IPS-NIHi11 (cell line): ENCODE results near the gene POLRMT.
A peak's percentile ranks its signal among the peaks of the same experiment; 100 is the strongest.
"Not testable (repeated sequence)": the region's sequence is repeated elsewhere in the genome, so short reads cannot be mapped to it uniquely, and the experiment has no call there.

Experiments
- DNase-seq: peaks from one replicate; pipeline ENCODE4 v3.0.0; 2012; ENCODE audit warnings: mixed read lengths, low spot score

The POLRMT gene

GRCh38 chr19:633068-633785, at the start of gene POLRMT:
Gene POLRMT (minus strand): TSS chr19:633537. CDS start chr19:633512, 25 bp downstream.
- DNase-seq: peak; percentile 99

GRCh38 chr19:682678-683320, 49.5 kb upstream of the POLRMT start:
- DNase-seq: no peak

- DNase-seq: peak; percentile 88
Observed at GRCh38 chr19:681029-682019, 48.0 kb upstream of the POLRMT start.

- DNase-seq: peak; percentile 97
Observed at GRCh38 chr19:680287-681028, 47.1 kb upstream of the POLRMT start.

DNA sequence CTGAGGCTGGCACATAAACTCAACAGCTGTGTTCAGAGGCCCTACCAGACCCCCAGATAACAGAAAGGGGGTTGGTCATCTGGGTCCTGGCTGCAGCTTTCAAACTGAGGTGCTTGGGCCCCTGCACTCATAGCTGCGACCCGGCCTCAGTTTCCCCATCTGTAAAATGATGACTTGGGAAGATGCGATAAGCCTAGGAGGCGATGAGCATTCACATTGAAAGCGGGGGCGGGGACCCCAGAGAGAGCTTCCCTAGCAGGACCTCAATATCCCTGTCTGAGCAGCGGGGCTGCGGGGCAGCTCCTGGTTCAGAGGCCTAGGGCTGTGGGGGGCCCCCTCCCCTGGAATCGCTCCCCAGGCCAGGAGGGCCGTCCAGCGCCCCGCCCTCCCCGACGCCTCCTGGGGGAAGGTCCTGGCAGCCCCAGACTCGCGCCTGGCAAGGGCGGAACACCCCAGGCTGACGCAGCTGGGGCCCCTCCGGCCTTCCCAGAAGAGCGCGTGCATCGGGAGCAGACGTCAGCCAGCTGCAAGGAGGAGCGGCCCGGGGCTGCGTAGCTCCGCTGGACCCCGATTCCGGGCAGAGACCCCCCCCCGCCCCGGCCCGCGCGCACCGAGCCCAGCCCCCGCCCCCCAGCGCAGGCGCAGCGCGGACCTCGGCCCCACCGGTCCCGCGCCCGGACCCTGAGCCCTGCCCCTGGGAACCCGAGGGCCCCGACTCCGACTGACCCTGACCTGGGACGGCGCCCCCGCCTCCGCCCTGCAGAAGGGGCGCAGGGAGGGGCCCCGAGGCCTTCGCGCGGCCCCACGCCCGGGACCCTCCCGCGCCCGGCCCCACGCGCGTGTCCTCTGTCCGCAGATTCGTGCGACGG, 46.3 kb upstream of the POLRMT start:
- DNase-seq: peak; percentile 65

DNA sequence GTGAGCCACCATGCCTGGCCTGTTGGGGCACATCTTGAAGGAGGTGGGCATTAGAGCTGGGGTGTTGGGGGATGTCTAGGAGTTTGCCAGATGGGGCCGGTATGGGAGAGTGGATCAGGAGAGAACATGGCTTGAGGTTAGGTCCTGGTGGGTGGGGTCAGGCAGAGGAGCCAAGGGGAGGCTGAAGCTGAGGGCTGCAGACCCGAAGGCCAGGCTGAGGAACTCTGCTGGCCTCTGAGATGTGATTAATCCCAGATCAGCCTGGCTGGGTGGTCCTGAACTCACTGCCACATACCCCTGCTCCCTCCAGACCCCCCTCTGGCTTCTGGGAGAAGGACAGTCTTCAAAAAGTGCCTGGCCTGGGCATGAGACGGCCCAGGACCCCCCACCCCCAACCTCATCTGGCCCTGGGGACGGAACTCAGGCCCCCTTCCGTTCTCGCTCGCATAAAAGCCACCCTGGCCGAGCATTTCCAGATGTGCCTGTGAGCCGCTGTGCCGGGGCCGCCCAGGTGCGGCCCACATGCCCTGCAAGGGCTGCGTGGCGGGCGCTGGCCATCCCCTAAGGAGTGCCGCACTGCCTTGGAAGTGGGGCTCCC, 45.6 kb upstream of the POLRMT start:
- no peak for DNase-seq

DNA sequence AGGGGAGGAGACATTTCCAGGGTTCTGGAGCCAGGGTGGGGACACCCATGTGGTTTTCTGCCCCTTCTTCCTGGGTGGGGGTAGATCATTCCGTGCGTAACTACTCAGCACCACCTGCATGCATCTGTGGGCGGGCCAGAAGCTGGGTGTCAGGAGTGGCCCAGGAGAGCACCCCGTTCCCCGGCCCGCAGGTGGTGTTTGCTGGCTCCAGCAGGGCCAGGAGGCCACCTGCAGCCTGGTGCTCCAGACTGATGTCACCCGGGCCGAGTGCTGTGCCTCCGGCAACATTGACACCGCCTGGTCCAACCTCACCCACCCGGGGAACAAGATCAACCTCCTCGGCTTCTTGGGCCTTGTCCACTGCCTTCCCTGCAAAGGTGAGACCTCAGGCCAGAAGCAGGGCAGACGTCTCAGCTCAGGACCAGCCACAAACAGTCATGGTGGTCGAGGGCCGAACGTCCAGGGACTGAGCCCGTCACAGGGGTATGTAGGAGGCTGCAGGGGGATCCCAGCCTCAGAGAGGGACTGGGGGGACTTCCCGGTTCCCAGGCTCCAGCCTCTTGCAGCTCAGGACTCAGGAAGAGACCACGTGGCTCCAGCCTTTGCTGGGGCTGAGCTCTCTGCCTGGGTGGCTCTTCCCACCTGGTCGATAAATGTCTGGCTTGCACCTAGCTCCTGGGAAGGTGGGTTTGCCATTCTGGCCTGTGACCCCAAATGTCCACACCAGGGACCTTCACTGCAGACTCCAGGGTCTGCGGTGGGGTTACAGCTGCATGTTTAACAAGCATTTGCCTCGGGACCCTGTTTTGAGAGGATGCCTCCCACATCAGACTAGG, 44.5 kb upstream of the POLRMT start:
- DNase-seq: no peak

GRCh38 chr19:677201-677600, 43.9 kb upstream of the POLRMT start:
- no peak for DNase-seq

- DNase-seq: no peak
Observed at GRCh38 chr19:676339-677105, 43.2 kb upstream of the POLRMT start, which contains the start of gene FSTL3. Gene FSTL3 (plus strand): TSS chr19:676392. CDS start chr19:676424, 32 bp downstream.

- no peak for DNase-seq
Observed at GRCh38 chr19:676007-676338, 42.6 kb upstream of the POLRMT start.

GRCh38 chr19:674282-675151, 41.2 kb upstream of the POLRMT start:
- no peak for DNase-seq

DNA sequence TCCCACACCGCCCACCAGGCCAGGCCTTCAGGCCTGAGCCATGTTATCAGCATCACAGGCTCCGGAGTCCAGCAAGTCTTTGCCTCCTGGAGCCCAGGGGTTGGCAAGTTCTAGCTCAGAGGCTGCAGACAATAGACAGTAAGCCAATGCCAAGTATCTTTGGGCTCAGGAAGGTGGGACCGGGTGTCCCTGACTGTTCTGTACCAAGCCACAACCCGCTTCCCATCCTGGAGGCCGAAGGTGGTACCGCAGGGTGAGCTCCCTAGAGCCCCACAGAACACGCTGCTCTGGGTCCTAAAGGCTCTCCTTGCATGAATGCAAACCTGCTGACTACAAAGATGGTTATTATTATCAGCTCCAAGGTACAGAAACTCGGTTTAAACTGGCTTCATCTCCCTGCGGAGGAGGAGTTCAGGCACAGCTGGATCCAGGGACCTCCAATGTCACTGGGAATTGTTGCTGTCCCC, 37.3 kb upstream of the POLRMT start:
- no peak for DNase-seq

DNA sequence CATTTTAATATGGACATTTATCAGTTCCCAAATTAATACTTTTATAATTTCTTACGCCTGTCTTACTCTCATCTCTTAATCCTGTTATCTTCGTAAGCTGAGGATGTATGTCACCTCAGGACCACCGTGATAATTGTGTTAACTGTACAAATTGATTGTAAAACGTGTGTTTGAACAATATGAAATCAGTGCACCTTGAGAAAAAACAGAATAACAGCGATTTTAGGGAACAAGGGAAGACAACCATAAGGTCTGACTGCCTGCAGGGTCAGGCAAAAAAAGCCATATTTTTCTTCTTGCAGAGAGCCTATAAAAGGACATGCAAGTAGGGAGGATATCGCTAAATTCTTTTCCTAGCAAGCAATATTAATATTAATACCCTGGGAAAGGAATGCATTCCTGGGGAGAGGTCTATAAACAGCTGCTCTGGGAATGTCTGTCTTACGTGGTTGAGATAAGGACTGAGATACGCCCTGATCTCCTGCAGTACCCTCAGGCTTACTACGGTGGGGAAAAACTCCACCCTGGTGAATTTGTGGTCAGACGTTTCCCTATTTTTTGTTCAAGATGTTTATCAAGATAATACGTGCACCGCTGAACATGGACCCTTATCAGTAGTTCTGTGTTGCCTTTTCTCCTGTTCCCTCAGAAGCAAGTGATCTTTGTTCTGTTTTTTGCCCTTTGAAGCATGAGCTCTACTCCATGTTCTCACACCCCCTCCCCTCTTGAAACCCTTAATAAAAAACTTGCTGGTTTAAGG, 35.5 kb upstream of the POLRMT start:
- not testable (repeated sequence) for DNase-seq

- DNase-seq: not testable (repeated sequence)
Observed at GRCh38 chr19:666985-667573, 33.7 kb upstream of the POLRMT start.

DNA sequence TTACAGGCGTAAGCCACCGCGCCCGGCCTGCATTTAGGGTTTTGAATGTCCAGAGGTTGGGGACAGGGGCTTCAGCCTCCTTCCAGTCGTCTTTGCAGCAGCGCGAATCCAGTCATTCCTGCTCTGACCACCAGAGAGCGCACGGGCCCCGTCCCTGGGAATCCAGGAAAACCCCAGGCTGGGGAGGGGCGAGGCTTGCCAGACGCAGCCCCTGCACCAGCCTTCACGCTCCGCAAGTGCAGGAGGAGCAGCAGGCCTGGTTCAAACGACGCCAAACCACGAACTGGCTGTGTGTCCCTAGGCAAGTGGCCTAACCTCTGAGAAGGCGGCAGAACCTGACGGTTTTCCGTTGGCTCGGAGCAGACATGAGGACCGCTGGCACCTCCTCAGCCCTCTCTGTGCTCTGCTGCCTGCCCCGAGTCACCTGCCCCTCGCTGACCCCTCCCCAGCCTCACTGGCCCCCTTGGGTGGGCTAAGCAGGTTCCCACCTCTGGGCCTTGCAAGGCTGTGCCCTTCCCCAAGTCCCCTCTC, 31.6 kb upstream of the POLRMT start:
- peak; percentile 95 for DNase-seq

- no peak for DNase-seq
Observed at GRCh38 chr19:663682-664117, 30.4 kb upstream of the POLRMT start.
